HG03571 (cell line): ENCODE data around the gene HCFC1R1.

Source experiments
- ATAC-seq: cut with Tn5 transposase; IDR thresholded peaks from one replicate; pipeline ENCODE4 v1.9.1; 2021; ENCODE audit not compliant: unreplicated experiment

Gene HCFC1R1

DNA sequence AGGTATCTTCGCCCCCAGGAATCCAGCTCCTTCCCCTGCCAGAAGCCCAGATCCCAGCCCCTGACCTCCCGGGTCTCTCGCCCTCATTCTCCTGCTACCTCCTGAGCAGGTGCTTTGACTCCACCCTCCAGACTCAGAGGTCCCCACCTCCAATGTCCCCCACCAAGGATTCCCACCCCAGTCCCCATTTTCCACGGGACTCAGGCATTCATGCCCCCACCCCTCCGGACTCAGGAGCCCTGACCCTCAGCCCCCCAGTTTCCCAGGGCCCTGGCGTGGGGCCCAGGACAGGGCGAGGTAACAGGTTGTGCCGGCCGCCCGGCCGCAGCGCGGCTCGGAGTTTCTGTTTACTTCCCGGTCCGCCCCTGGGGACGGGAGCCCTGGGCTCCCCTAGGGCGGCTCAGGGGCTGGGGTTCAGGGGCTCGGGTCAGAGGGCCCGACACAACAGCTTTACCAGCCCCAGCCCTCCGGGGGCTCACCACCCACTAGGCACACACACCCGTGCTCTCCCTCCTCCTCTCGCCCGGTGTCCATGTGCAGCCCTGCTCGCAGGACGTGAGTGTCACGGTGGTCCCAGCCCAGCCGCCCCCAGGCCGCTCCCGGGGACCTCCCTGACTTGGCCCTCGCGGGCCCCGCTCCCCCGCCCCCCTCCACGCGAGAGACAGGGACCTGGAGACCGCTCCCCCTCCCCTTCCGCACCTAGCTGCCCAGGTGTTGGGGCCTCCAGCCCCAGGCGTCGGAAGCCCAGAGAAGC lies 12.4 kb upstream of the HCFC1R1 start:
- no peak for ATAC-seq

DNA sequence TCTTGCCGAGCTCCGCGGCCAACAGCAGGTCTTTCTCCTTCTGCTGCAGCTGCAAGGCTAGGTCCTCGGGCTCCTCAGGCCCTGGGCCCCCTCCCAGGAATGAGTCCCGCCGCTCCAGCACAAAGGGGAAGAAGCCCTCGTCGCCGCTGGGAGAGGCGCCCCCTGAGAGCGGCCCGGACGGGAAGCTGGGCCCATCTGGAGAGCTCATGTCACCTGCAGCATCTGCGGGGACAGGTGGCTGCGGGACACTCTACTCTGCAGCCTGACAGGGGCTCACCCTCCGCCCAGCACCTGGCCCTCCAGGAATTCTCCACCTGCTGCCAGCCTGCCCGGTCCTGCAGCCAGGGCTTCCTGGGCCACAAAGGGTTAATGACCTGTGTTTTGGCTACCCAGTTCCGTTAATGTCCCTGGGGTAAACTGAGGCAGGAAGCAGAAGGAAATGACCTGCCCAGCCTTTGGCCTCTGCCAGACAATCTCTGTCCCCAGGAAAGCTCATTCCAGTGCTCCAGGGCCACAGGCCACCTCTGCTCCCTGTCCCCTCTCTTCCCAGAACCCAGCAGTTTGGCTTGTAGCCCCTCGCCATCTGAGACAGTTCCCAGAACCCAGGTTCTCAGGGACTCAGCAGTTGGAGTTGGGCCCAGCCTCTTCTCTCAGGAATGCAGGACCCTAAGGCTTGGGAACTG lies 11.7 kb upstream of the HCFC1R1 start:
- no peak for ATAC-seq

- ATAC-seq, result no peak
These were observed 8.9 kb upstream of the HCFC1R1 start for GRCh38 chr16:3032624-3033023.

- ATAC-seq, result no peak
These were observed 6.8 kb upstream of the HCFC1R1 start for GRCh38 chr16:3030222-3031212.

GRCh38 chr16:3029491-3030221 lies 5.9 kb upstream of the HCFC1R1 start:
- ATAC-seq, result no peak

DNA sequence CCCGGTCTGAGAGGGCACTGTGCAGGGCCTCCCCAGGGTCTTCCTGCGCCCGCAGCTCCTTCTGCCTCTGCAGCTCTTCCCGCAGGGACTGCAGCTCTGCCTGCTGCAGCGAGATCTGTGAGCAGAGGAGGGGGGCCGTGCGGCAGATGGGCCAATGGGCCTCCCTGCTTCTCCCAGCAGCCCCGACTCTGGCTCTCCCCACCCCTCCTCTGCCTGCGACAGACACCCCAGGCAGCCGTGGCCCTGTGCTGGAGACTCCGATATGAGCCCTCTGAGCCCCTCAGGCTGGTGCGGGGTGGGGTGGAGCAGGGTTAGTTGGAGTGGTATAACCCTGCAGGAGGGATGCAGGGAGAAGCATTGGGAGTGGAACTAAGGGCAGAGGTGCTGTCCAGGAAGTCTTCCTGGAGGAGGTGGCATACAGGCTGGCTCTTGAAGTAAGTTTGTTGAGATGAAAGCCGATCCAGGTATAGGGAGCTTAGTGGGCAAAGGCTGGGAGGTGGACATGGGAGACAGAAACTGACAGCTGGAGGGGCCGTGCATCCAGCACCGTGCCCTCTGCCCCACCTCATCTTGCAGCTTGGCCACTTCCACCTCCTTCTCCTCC lies 5.1 kb upstream of the HCFC1R1 start:
- no peak for ATAC-seq

DNA sequence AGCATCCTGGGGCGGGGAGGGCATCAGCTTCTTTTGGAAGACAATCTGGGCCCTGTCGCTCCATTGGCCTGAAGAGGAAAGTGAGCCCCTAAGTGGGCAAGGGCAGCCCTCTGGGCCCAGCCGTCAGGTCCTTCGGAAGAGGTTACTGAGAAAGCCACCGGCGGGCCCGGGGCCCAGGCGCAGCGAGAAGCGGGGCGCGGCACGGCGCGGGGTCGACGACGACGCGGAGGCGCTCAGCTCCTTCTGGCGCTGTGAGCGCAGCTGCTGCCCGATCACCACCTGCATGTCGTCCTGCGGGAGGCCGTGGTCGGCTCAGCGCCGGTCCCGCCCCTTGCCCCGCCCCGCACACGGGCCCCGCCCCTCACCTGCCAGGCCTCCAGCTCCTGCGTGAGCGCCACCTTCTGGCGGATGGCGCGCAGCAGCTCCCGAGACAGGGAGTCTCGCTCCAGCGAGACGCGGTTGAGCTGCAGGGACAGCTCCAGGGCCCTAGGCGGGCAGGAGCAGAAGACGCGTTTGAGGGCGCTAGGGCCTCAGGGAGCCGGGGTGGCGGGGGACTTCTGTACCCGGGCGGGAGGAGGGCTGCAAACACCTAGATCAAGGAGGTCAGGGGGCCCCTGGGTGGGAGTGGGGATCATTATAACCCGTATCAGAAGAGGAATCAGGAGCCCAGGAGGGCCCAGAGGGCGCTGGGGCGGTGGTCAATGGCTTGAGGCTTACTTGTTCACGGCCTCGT lies 4.4 kb upstream of the HCFC1R1 start:
- ATAC-seq, result no peak

DNA sequence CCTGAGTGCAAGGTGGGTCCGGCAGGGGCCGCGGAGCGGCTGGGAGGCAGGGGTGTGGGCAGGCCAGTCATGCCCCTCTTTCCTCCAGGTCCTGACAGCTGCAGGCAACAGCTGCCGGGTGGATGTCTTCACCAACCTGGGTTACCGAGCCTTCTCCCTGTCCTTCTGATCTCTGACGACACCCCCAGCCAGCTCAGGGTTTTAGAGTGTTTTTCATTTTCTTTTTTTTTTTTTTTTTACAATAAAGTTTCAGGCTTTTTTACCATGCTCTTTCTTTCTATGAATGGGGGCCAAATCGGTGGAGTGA lies 3.7 kb upstream of the HCFC1R1 start:
- no peak for ATAC-seq

GRCh38 chr16:3026609-3027488 lies 3.1 kb upstream of the HCFC1R1 start:
- no peak for ATAC-seq

DNA sequence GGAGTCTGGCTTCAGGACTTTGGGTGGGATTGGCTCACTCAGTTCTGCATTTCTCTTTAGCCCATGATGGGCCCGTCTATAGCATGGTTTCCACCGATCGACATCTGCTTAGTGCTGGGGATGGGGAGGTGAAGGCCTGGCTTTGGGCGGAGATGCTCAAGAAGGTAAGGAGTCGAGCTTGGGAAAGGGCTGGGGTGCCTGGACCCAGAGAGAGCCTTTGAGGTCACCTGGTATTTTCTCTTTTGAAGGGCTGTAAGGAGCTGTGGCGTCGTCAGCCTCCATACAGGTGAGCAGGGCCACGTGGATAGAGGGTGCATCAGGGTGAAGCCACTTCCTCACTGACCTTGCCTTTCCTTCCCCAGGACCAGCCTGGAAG lies 2.2 kb upstream of the HCFC1R1 start:
- no peak for ATAC-seq

GRCh38 chr16:3025032-3026002 lies 1.6 kb upstream of the HCFC1R1 start:
- no peak for ATAC-seq

GRCh38 chr16:3023415-3023668 lies 400 bp downstream of the HCFC1R1 start:
- no peak for ATAC-seq

GRCh38 chr16:3022684-3023414 lies 893 bp downstream of the HCFC1R1 start:
- ATAC-seq, result no peak

GRCh38 chr16:3022208-3022683 lies 1.5 kb downstream of the HCFC1R1 start:
- no peak for ATAC-seq

GRCh38 chr16:3021449-3022207 lies 2.1 kb downstream of the HCFC1R1 start:
- no peak for ATAC-seq

DNA sequence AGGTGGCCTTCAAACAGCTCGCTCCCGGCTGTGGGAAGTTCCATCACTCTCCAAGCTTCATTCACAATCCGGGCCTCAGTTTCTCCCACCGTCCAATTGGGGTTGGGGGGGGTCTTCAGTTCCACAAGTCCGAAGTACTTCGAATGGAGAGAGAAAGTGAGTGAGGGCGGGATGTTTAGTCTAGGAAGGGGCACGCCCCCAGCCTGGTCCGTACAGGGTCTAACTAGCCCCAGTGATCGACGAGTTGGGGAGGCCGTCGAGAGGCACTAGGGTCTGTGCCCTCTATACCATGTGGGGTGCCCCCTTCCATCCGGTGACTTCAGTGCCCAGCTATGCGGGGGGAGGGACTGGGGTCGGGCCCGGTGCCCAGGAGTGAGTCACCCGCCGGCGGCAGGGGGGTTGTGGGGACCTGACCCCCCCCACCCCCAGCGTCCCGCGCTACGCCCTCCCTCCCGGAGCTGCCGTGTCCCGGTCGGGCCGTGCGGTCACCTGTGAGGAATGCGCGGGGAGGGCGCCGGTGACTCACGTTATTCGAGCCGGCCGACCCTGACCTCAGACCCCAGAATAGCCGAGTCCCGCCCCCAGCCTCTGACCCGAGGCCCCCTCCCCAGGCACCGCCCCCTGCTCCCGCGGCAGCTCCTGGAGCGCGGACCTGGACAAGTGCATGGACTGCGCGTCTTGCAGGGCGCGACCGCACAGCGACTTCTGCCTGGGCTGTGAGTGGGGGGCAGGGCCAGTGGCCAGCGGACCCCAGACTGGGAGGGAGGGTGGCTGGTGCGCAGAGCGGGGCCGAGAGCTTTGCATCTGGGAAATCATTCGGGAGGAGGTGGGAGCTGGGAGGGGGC lies 2.9 kb downstream of the HCFC1R1 start:
- no peak for ATAC-seq
